HepG2 (cell line): Measurements from ENCODE around the gene CDC42SE1. TPM values are rescaled to one million over a fixed set of nuclear protein-coding genes. Genes with fewer than 3 reads are reported as not detected.
A peak's percentile ranks its signal among the peaks of the same experiment; 100 is the strongest.

Source experiments
- ATAC-seq: fragments of 200-7000 bp; cut with Tn5 transposase; 3 replicates; pipeline ENCODE4 v1.9.1; 2020; ENCODE audit warnings: mild to moderate bottlenecking, moderate library complexity
- BruUV-seq: library from RNA; stranded (reverse); fragments of 400-500 nt; replicated peaks from 2 replicates; lab custom pipeline; 2021; lab: Mats Ljungman, UMichigan
- CTCF ChIA-PET: fragments of 300-600 bp; formaldehyde crosslinking; extraction: SDS; loops from one replicate; lab custom pipeline; 2021; ENCODE audit warnings: low total read pairs, inconsistent platforms, low intra/inter-chr PET ratio; lab: Yijun Ruan, JAX
- POLR2A ChIA-PET: fragments of 350-600 bp; sonication (Branson Sonifier 250); formaldehyde crosslinking; loops from one replicate; lab custom pipeline; 2020; ENCODE audit warnings: antibody characterized with exemption, inconsistent platforms; lab: Yijun Ruan, JAX
- DNase-seq: peaks from one replicate; pipeline ENCODE4 v3.0.0-alpha.2; 2015; ENCODE audit warnings: low spot score
- FAIRE-seq: peaks from 3 replicates; lab custom pipeline; 2011; peaks lifted over from hg19 to GRCh38; lab: Jason Lieb, UNC
- H2AFZ ChIP-seq: one replicate; pipeline ENCODE4 v1.6.1; 2011; ENCODE audit warnings: low read length, inconsistent platforms
- H3K27ac ChIP-seq: fragments of 300-600 bp; 3 replicates; pipeline ENCODE4 v1.8.0; 2011; ENCODE audit warnings: mixed run types, mild to moderate bottlenecking, mixed read lengths, low read length, inconsistent platforms; ENCODE audit not compliant: insufficient read depth; ENCODE audit errors: extremely low read length
- H3K27me3 ChIP-seq, 2 experiments: fragments of 200-600 bp in 1 of 2; 2 replicates in 1 of 2; 3 replicates in 1 of 2; pipeline versions ENCODE4 v1.6.0 to v1.8.0; 2011; ENCODE audit warnings: low read length in 2 of 2, mild to moderate bottlenecking in 2 of 2, moderate library complexity in 2 of 2, inconsistent platforms in 1 of 2; ENCODE audit not compliant: insufficient read depth in 2 of 2, control insufficient read depth in 1 of 2
- H3K36me3 ChIP-seq, 2 experiments: fragments of 200-600 bp in 1 of 2; replicated peaks in 1 of 2; 2 replicates in 1 of 2; 3 replicates in 1 of 2; pipeline versions ENCODE4 v1.5.1 to v1.8.0; 2011; ENCODE audit warnings: low read length in 2 of 2, inconsistent platforms in 1 of 2; ENCODE audit not compliant: insufficient read depth in 2 of 2, control insufficient read depth in 1 of 2
- H3K4me1 ChIP-seq: 2 replicates; pipeline ENCODE4 v1.5.1; 2012; ENCODE audit warnings: low read length, inconsistent platforms; ENCODE audit not compliant: insufficient read depth
- H3K4me2 ChIP-seq: 2 replicates; pipeline ENCODE4 v1.6.0; 2011; ENCODE audit warnings: low read depth, low read length, inconsistent platforms
- H3K4me3 ChIP-seq, 3 experiments: fragments of 200-600 bp in 1 of 3; sonication (generic), shearing (Covaris generic) in 1 of 3; replicated peaks in 1 of 3; 2 replicates each; pipeline ENCODE4 v1.5.1; 2011 to 2016; ENCODE audit warnings: low read length in 3 of 3, inconsistent platforms in 2 of 3, low read depth in 2 of 3, mild to moderate bottlenecking in 2 of 3, control low read depth in 1 of 3, mixed read lengths in 1 of 3; ENCODE audit not compliant: insufficient read depth in 1 of 3
- H3K79me2 ChIP-seq: one replicate; pipeline ENCODE4 v1.6.1; 2011; ENCODE audit warnings: low read length, inconsistent platforms; ENCODE audit not compliant: insufficient read depth
- H3K9ac ChIP-seq: 2 replicates; pipeline ENCODE4 v1.6.0; 2011; ENCODE audit warnings: mild to moderate bottlenecking, low read depth, low read length, inconsistent platforms; ENCODE audit not compliant: insufficient read depth
- H3K9me3 ChIP-seq: 2 replicates; pipeline ENCODE4 v1.5.1; 2012; ENCODE audit warnings: mild to moderate bottlenecking, low read length
- H4K20me1 ChIP-seq: 2 replicates; pipeline ENCODE4 v1.6.0; 2011; ENCODE audit warnings: inconsistent platforms, mild to moderate bottlenecking, low read length, moderate library complexity; ENCODE audit not compliant: insufficient read depth
- ATAD3A ChIP-seq: sonication (generic); formaldehyde crosslinking; IDR thresholded peaks from 2 replicates; pipeline ENCODE4 v1.4.0; 2020; ENCODE audit warnings: missing genetic modification reagents
- DNMT3B ChIP-seq: conservative IDR thresholded peaks from 2 replicates; pipeline ENCODE4 v1.6.1; 2016; ENCODE audit warnings: missing biosample characterization, control low read depth
- HIC2 ChIP-seq: sonication (generic); formaldehyde crosslinking; IDR thresholded peaks from 2 replicates; pipeline ENCODE4 v1.9.0; 2022; ENCODE audit warnings: low read depth, missing genetic modification reagents
- KDM1A ChIP-seq: IDR thresholded peaks from 2 replicates; pipeline ENCODE4 v1.6.1; 2016; ENCODE audit warnings: missing compliant biosample characterization
- SAP130 ChIP-seq: IDR thresholded peaks from 2 replicates; pipeline ENCODE4 v1.6.1; 2016; ENCODE audit warnings: low read depth
- SMAD9 ChIP-seq: sonication (generic); formaldehyde crosslinking; IDR thresholded peaks from 2 replicates; pipeline ENCODE4 v1.5.1; 2020; ENCODE audit warnings: mild to moderate bottlenecking, missing genetic modification reagents
- SPEN ChIP-seq: sonication (generic); formaldehyde crosslinking; IDR thresholded peaks from 2 replicates; pipeline ENCODE4 v1.5.1; 2020; ENCODE audit warnings: low read depth, mild to moderate bottlenecking, missing genetic modification reagents
- ZEB1 ChIP-seq: IDR thresholded peaks from 2 replicates; pipeline ENCODE4 v1.6.1; 2012; ENCODE audit warnings: mild to moderate bottlenecking, low read depth, inconsistent platforms; ENCODE audit not compliant: insufficient replicate concordance
- ZNF670 ChIP-seq: sonication (generic); formaldehyde crosslinking; IDR thresholded peaks from 2 replicates; pipeline ENCODE4 v1.8.0; 2022; ENCODE audit warnings: mild to moderate bottlenecking, missing genetic modification reagents, borderline replicate concordance
- ZNF83 ChIP-seq: sonication (generic); formaldehyde crosslinking; IDR thresholded peaks from 2 replicates; pipeline ENCODE4 v1.4.0; 2020; ENCODE audit warnings: missing genetic modification reagents, mild to moderate bottlenecking, borderline replicate concordance
- ZNF878 ChIP-seq: sonication (generic); formaldehyde crosslinking; IDR thresholded peaks from 2 replicates; pipeline ENCODE4 v1.8.1; 2023; ENCODE audit warnings: mild to moderate bottlenecking, missing genetic modification reagents, moderate library complexity
- WGBS: methylation state at CpG from one replicate; pipeline ENCODE4 v1.1.6; 2017; ENCODE audit warnings: low lambda C conversion rate; 5-methylcytosine and 5-hydroxymethylcytosine counted together
- in situ Hi-C: cut with HindIII; loops from 2 replicates; pipeline ENCODE4 v1.10.0; 2017; ENCODE audit warnings: low pct_unique_long_range_greater_than_20kb; ENCODE audit not compliant: extremely low pct_ligation_motif_present
- intact Hi-C: fragments of 100-400 bp; cut with micrococcal nuclease; formaldehyde crosslinking; loops from one replicate; pipeline ENCODE4 v1.10.0; 2022; ENCODE audit not compliant: unreplicated experiment
- polyA plus RNA-seq, 8 experiments: library from polyadenylated mRNA; depleted of rRNA in 3 of 8; stranded (reverse) in 7 of 8; unstranded in 1 of 8; fragments of >200 nt; fragmentation: Illumina TruSeq in 4 of 8; extraction: Trizol in 4 of 8; gene quantifications; 2 replicates each; pipeline versions ENCODE4 v1.2.1 to v1.2.3, GENCODE V29; 2011 to 2016; ENCODE audit warnings: low read depth in 4 of 8, missing spikeins in 1 of 8, mixed read lengths in 1 of 8; ENCODE audit not compliant: insufficient read depth in 1 of 8
- total RNA-seq, 5 experiments: library from RNA; depleted of rRNA; stranded (reverse); fragments of >200 nt; fragmentation: Illumina TruSeq; extraction: Trizol; gene quantifications; 2 replicates each; pipeline ENCODE4 v1.2.3, GENCODE V29; 2016; ENCODE audit warnings: low read depth in 1 of 5

Gene CDC42SE1
- total and polyA plus RNA-seq, 2 of the 13 experiments (the other 11 are each of a cell fraction or from before 2014, with no cell fraction given): 17.6 to 17.9 TPM

DNA sequence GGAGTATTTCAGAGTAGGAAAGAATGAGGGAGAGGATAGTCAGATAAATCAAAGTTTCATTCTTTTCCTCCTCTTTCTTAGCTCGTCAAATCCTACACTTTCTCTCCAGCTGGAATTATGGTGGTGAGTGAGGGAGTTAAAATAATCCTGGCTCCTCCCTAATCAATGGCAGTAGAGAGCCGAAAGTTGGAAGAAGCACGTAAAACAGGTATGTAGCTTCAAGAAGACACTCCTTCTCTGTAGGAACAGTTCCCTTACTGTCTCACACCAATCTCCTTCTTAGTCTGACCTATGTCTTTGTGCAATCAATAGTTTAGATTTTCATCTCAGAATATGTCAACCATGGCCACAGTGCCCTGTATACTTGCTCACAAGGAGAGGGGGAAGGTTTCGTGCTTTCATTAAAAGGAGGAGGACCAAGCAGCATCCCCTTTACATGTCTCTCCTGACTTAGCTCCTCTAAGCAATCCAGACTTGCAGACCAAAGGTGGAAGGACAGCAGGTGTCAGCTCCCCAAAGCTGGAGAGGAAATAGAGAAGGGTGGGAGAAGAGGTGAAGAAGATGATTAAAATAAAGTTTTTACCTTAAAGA, 53.6 kb downstream of the CDC42SE1 start:
- Histone ChIP-seq H3K27me3 (no peaks in the 10 kb centered on the region; a peak in 1 of 5 replicates), H3K4me3 (peak overlapping the region; percentile 61 to 99 (median 69)), H3K36me3 (peaks cover 1 to 12% of the 10 kb centered on the region in 2 experiments; a peak in 3 of 5 replicates), H3K79me2 (peaks cover 34% of the 10 kb centered on the region), H3K9ac (peak overlapping the region; percentile 98), H2AFZ (no peak overlapping the region), H3K27ac (peak overlapping the region; percentile 100), H4K20me1 (no peaks in the 10 kb centered on the region), H3K4me1 (peaks cover 74% of the 10 kb centered on the region), H3K9me3 (no peaks in the 10 kb centered on the region), H3K4me2 (peak overlapping the region; percentile 99)
- DNase-seq (no peak), ATAC-seq (no peak), FAIRE-seq (no peak)
- ChIA-PET POLR2A (interaction anchor here (0.6 to 9.1 kb wide), 21 partner anchors 10 to 490 kb away, joined by 3 to 150 read pairs (median 4); partner anchors contain the start of genes ANXA9, C1orf56, CERS2 and ENSA), CTCF (interaction anchor here (2.3 kb wide), 1 partner anchor 27 kb away, joined by 22 read pairs; no protein-coding TSS in a partner anchor)
- no TSS peak for BruUV-seq
- no peak for TF ChIP-seq SMAD9 (CRISPR knock-in tag)
- no peak for TF ChIP-seq ATAD3A (CRISPR knock-in tag)
- peak; percentile 27 for TF ChIP-seq ZEB1
- peak; percentile 10; the same call in 1 of the 2 replicates for TF ChIP-seq SPEN (CRISPR knock-in tag)
- TF ChIP-seq DNMT3B: 0 out of 2 replicates have a peak, but pooled peaks have one; percentile 28
- TF ChIP-seq ZNF878: 0 out of 2 replicates have a peak, but pooled peaks have one; percentile 18
- TF ChIP-seq ZNF83 (CRISPR knock-in tag): no peak
- peak; percentile 1; the same call in 1 of the 2 replicates for TF ChIP-seq SAP130
- TF ChIP-seq HIC2 (CRISPR knock-in tag): no peak
- TF ChIP-seq ZNF670 (CRISPR knock-in tag): no peak
- no peak for TF ChIP-seq KDM1A (CRISPR knock-in tag)
- 0% methylated on average over 4 of the region's 4 CpGs for WGBS
- intact Hi-C loops (loop anchor here (1.0 to 5.0 kb wide), 3 partner anchors 25 to 41 kb away; partner anchors contain the start of genes C1orf56 and CERS2), in situ Hi-C loops (no loop called here)
